ENCODE results near the gene PDE4B.

DNA sequence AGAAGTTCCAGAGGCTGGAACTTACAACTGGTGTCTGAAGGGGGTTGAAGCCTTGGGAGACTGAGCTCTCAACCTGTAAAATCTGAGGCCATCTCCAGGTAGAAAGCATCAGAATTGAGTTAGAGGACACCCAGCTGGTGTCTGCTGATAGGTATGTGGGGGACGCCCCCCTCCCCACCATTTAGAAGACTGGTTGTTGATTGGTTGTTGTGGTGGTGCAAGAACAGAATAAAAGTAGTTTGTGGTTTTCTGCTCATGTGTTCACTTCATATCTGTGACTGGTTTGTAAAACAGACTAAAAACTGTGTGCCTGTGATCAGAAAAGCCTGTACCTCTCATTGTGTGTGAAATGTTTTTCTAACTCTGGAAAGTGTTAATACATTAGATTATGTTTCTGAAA lies 33.2 kb upstream of the PDE4B start:
- TF ChIP-seq, protein P1, sequence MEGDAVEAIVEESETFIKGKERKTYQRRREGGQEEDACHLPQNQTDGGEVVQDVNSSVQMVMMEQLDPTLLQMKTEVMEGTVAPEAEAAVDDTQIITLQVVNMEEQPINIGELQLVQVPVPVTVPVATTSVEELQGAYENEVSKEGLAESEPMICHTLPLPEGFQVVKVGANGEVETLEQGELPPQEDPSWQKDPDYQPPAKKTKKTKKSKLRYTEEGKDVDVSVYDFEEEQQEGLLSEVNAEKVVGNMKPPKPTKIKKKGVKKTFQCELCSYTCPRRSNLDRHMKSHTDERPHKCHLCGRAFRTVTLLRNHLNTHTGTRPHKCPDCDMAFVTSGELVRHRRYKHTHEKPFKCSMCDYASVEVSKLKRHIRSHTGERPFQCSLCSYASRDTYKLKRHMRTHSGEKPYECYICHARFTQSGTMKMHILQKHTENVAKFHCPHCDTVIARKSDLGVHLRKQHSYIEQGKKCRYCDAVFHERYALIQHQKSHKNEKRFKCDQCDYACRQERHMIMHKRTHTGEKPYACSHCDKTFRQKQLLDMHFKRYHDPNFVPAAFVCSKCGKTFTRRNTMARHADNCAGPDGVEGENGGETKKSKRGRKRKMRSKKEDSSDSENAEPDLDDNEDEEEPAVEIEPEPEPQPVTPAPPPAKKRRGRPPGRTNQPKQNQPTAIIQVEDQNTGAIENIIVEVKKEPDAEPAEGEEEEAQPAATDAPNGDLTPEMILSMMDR (optimal IDR thresholded peaks at IDR 0.05 in 1 of 3, IDR thresholded peaks at IDR 0.05 in 1 of 3, conservative IDR thresholded peaks at IDR 0.05 in 1 of 3; ENCODE audit: extremely low read depth in 1 of 3, insufficient read depth in 2 of 3, low read length in 3 of 3): no peak
- no peak for TF ChIP-seq EZH2 (IDR thresholded peaks at IDR 0.05; ENCODE audit: low read length)

Data from keratinocyte (primary cell).